ENCODE data around the gene CDH13. TPM values are rescaled to one million over a fixed set of nuclear protein-coding genes. Genes with fewer than 3 reads are reported as not detected.

Gene CDH13
- total and polyA plus RNA-seq, 9 of the 15 experiments (the other 6 are each of a cell fraction or from before 2014, with no cell fraction given), result 0.03 TPM; not detected in 8

DNA sequence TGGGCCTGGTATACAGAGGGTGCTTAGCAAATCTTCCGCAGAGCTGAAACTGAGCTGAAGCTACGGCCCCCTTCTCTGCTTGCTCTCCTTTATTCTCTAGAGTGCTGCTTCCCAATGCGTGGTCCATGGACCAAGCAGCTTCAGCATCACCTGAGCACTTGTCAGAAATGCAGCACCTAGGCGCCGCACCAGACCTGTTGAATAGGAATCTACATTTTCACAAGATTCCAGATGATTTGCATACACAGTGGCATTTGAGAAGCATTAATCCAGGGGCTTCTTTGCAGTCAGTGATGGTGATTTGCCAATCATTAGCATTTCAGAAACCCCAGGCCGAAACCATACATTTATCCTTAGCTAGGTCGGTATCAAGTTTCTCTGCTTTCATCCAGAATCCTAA is 204.2 kb downstream of the CDH13 start:
- no peaks in the 10 kb centered on the region for H3K9me1 ChIP-seq (ENCODE audit: control insufficient read depth, insufficient read depth, low read length)
- TF ChIP-seq, protein P1, sequence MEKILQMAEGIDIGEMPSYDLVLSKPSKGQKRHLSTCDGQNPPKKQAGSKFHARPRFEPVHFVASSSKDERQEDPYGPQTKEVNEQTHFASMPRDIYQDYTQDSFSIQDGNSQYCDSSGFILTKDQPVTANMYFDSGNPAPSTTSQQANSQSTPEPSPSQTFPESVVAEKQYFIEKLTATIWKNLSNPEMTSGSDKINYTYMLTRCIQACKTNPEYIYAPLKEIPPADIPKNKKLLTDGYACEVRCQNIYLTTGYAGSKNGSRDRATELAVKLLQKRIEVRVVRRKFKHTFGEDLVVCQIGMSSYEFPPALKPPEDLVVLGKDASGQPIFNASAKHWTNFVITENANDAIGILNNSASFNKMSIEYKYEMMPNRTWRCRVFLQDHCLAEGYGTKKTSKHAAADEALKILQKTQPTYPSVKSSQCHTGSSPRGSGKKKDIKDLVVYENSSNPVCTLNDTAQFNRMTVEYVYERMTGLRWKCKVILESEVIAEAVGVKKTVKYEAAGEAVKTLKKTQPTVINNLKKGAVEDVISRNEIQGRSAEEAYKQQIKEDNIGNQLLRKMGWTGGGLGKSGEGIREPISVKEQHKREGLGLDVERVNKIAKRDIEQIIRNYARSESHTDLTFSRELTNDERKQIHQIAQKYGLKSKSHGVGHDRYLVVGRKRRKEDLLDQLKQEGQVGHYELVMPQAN (IDR thresholded peaks at IDR 0.05; ENCODE audit: borderline replicate concordance), result no peak
- TF ChIP-seq TAL1 (IDR thresholded peaks at IDR 0.05), result no peak
- TF ChIP-seq ZNF143 (CRISPR knock-in tag; IDR thresholded peaks at IDR 0.05), result no peak
- no peak for TF ChIP-seq POLR2A (conservative IDR thresholded peaks at IDR 0.05)
- no peak for TF ChIP-seq ILF3 (IDR thresholded peaks at IDR 0.05; ENCODE audit: borderline replicate concordance)
- no peak for TF ChIP-seq HSF4 (CRISPR knock-in tag; IDR thresholded peaks at IDR 0.05; ENCODE audit: borderline replicate concordance)
- TF ChIP-seq ATF3 (IDR thresholded peaks at IDR 0.05), result no peak
- TF ChIP-seq ATF3 (CRISPR knock-in tag; conservative IDR thresholded peaks at IDR 0.05), result no peak
- TF ChIP-seq, protein P2, sequence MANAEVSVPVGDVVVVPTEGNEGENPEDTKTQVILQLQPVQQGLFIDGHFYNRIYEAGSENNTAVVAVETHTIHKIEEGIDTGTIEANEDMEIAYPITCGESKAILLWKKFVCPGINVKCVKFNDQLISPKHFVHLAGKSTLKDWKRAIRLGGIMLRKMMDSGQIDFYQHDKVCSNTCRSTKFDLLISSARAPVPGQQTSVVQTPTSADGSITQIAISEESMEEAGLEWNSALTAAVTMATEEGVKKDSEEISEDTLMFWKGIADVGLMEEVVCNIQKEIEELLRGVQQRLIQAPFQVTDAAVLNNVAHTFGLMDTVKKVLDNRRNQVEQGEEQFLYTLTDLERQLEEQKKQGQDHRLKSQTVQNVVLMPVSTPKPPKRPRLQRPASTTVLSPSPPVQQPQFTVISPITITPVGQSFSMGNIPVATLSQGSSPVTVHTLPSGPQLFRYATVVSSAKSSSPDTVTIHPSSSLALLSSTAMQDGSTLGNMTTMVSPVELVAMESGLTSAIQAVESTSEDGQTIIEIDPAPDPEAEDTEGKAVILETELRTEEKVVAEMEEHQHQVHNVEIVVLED (CRISPR knock-in tag; IDR thresholded peaks at IDR 0.05), result no peak
- TF ChIP-seq ZNF408 (CRISPR knock-in tag; IDR thresholded peaks at IDR 0.05; ENCODE audit: low read depth), result no peak
- no peaks in the 10 kb centered on the region for H4K20me1 ChIP-seq (replicated peaks; ENCODE audit: control insufficient read depth, insufficient read depth, low read length)
- no TSS peak for BruUV-seq (replicated peaks)
- WGBS (ENCODE audit: insufficient coverage, low coverage, missing lambda C conversion rate), result under 1% methylated on average over 7 of the region's 7 CpGs
- H3K27ac ChIP-seq (ENCODE audit: extremely low read depth, low read depth, low read length), result no peak overlapping the region
- H3K4me2 ChIP-seq (ENCODE audit: insufficient read depth, low read length), result no peak overlapping the region
- no peaks in the 10 kb centered on the region for H3K4me1 ChIP-seq (replicated peaks in 1 of 2; ENCODE audit: control insufficient read depth in 2 of 2, insufficient read depth in 2 of 2, low read length in 2 of 2)
- no peaks in the 10 kb centered on the region for H3K36me3 ChIP-seq (ENCODE audit: control insufficient read depth, insufficient read depth, low read length)
- POLR2A ChIA-PET, result no interaction called here
- CTCF ChIA-PET (ENCODE audit: low intra/inter-chr PET ratio), result no interaction called here
- no peak overlapping the region for H2AFZ ChIP-seq (ENCODE audit: low read depth, low read length)
- intact Hi-C loops (cut with micrococcal nuclease), result no loop called here
- FAIRE-seq (no peak), DNase-seq (ENCODE audit: extremely low read depth in 1 of 4, low spot score in 3 of 4) (no peak), ATAC-seq (no peak)
- H3K9ac ChIP-seq (ENCODE audit: insufficient read depth in 1 of 2, low read depth in 2 of 2, low read length in 2 of 2), result no peak overlapping the region
- no peaks in the 10 kb centered on the region for H3K9me3 ChIP-seq (replicated peaks; ENCODE audit: control insufficient read depth, insufficient read depth, low read depth, low read length)
- no peaks in the 10 kb centered on the region for H3K79me2 ChIP-seq (ENCODE audit: control insufficient read depth, insufficient read depth, low read length)
- H3K27me3 ChIP-seq (ENCODE audit: control insufficient read depth in 2 of 2, insufficient read depth in 2 of 2, low read length in 2 of 2), result no peaks in the 10 kb centered on the region
- in situ Hi-C loops (cut with MboI), result no loop called here
- no peak overlapping the region for H3K4me3 ChIP-seq

Measured in K562 (cell line).